K562 (cell line): ENCODE data around the gene CUL4B. TPM values are rescaled to one million over a fixed set of nuclear protein-coding genes. Genes with fewer than 3 reads are reported as not detected.

Source experiments
- ARID4B ChIP-seq: sonication (generic); formaldehyde crosslinking; IDR thresholded peaks from 2 replicates; pipeline ENCODE4 v1.8.0; 2022; ENCODE audit warnings: mild to moderate bottlenecking, missing genetic modification reagents
- ATF1 ChIP-seq, 2 experiments: fragments of 450-650 bp in 1 of 2; IDR thresholded peaks; 2 replicates each; pipeline ENCODE4 v1.6.1; 2016; ENCODE audit warnings: missing compliant biosample characterization in 1 of 2, missing genetic modification characterization in 1 of 2
- ATF6 ChIP-seq: sonication (generic); formaldehyde crosslinking; IDR thresholded peaks from 2 replicates; pipeline ENCODE4 v1.4.0; 2020; ENCODE audit warnings: mild to moderate bottlenecking, missing genetic modification reagents
- ATF7 ChIP-seq: fragments of 450-650 bp; IDR thresholded peaks from 2 replicates; pipeline ENCODE4 v1.7.1; 2014; ENCODE audit warnings: mild to moderate bottlenecking, moderate library complexity
- CBFA2T3 ChIP-seq: fragments of 450-650 bp; IDR thresholded peaks from 2 replicates; pipeline ENCODE4 v1.6.1; 2017
- CTBP1 ChIP-seq: fragments of 450-650 bp; IDR thresholded peaks from 2 replicates; pipeline ENCODE4 v1.6.1; 2016; ENCODE audit warnings: borderline replicate concordance
- CXXC5 ChIP-seq: fragments of 250-450 bp; sonication (Bioruptor Pico); IDR thresholded peaks from 2 replicates; pipeline ENCODE4 v1.8.0; 2022; ENCODE audit warnings: inconsistent platforms, mild to moderate bottlenecking, moderate library complexity
- E2F1 ChIP-seq: sonication (generic); formaldehyde crosslinking; IDR thresholded peaks from 2 replicates; pipeline ENCODE4 v1.8.1; 2023; ENCODE audit warnings: mild to moderate bottlenecking, missing genetic modification reagents, moderate library complexity
- ERF ChIP-seq: fragments of 450-650 bp; formaldehyde crosslinking; IDR thresholded peaks from 2 replicates; pipeline ENCODE4 v1.4.0; 2020; ENCODE audit warnings: mild to moderate bottlenecking, mixed read lengths
- ETV6 ChIP-seq, 3 experiments: fragments of 150-350 bp in 1 of 3; sonication (generic) in 1 of 3; formaldehyde crosslinking in 1 of 3; IDR thresholded peaks; 2 replicates each; pipeline versions ENCODE4 v1.6.1 to v1.8.0; 2014 to 2022; ENCODE audit warnings: borderline replicate concordance in 2 of 3, low read depth in 2 of 3, antibody characterized with exemption in 1 of 3, low read length in 1 of 3, mild to moderate bottlenecking in 1 of 3, missing genetic modification reagents in 1 of 3
- JUNB ChIP-seq: fragments of 450-650 bp; formaldehyde crosslinking; conservative IDR thresholded peaks from 2 replicates; pipeline ENCODE4 v1.4.0; 2020; ENCODE audit warnings: mild to moderate bottlenecking
- MEIS2 ChIP-seq: fragments of 450-650 bp; IDR thresholded peaks from 2 replicates; pipeline ENCODE4 v1.6.1; 2014; ENCODE audit warnings: mild to moderate bottlenecking; ENCODE audit not compliant: partially characterized antibody
- NKRF ChIP-seq: fragments of 450-650 bp; IDR thresholded peaks from 2 replicates; pipeline ENCODE4 v1.6.1; 2016; ENCODE audit warnings: borderline replicate concordance
- PHB2 ChIP-seq: fragments of 450-650 bp; IDR thresholded peaks from 2 replicates; pipeline ENCODE4 v1.6.1; 2017; ENCODE audit warnings: low read depth
- PYGO2 ChIP-seq: fragments of 450-650 bp; IDR thresholded peaks from 2 replicates; pipeline ENCODE4 v1.6.1; 2016; ENCODE audit warnings: mild to moderate bottlenecking, missing genetic modification characterization, moderate library complexity, missing compliant biosample characterization
- TAL1 ChIP-seq: fragments of 450-650 bp; IDR thresholded peaks from 2 replicates; pipeline ENCODE4 v1.6.1; 2016; ENCODE audit warnings: mild to moderate bottlenecking
- XRCC5 ChIP-seq: fragments of 200-400 bp; formaldehyde crosslinking; IDR thresholded peaks from 2 replicates; pipeline ENCODE4 v1.6.1; 2017; ENCODE audit warnings: low read depth, mild to moderate bottlenecking, low read length
- polyA plus RNA-seq, 8 experiments: library from polyadenylated mRNA; depleted of rRNA in 4 of 8; stranded (reverse) in 5 of 8; unstranded in 3 of 8; fragments of >200 nt; fragmentation: Nextera tagmentation in 2 of 8; fragmentation: Illumina TruSeq in 1 of 8; extraction: Ambion mirVana in 2 of 8; extraction: Trizol in 1 of 8; gene quantifications; 2 replicates each; pipeline versions ENCODE4 v1.2.1 to v1.2.3, GENCODE V29; 2011 to 2014; ENCODE audit warnings: inconsistent platforms in 1 of 8, missing spikeins in 1 of 8
- total RNA-seq, 7 experiments: library from RNA; depleted of rRNA in 6 of 7; stranded (reverse); fragments of >200 nt in 6 of 7; fragmentation: Illumina TruSeq in 2 of 7; extraction: Trizol in 2 of 7; gene quantifications; 2 replicates each; pipeline versions ENCODE4 v1.2.1 to v1.2.3, GENCODE V29; 2011 to 2021; ENCODE audit warnings: low replicate concordance in 1 of 7

The CUL4B gene
- total and polyA plus RNA-seq, 9 of the 15 experiments (the other 6 are each of a cell fraction or from before 2014, with no cell fraction given): 15.0 to 41.7 (median 37.5) TPM

GRCh38 chrX:120603707-120604360 is 43.1 kb upstream of the CUL4B start, which contains the start of gene MCTS1 (continued):
- TF ChIP-seq ATF6 (CRISPR knock-in tag): 0 out of 2 replicates have a peak, but pooled peaks have one; percentile 36
- TF ChIP-seq CXXC5 (CRISPR knock-in tag): peak; percentile 46
- TF ChIP-seq JUNB: no peak
- TF ChIP-seq ATF1 (CRISPR knock-in tag; IDR thresholded peaks at IDR 0.05): no peak
- TF ChIP-seq ATF1 (tag; IDR thresholded peaks at IDR 0.05): peak; percentile 91
- 0 out of 2 replicates have a peak, but pooled peaks have one; percentile 18 for TF ChIP-seq CTBP1
- TF ChIP-seq ARID4B (CRISPR knock-in tag): no peak
- TF ChIP-seq ETV6 (IDR thresholded peaks at IDR 0.05; ENCODE audit: borderline replicate concordance in 1 of 2, low read depth in 2 of 2, low read length in 1 of 2): 0 out of 4 replicates have a peak, but pooled peaks have one; percentile 13 to 47
- no peak for TF ChIP-seq ETV6 (CRISPR knock-in tag; IDR thresholded peaks at IDR 0.05; ENCODE audit: borderline replicate concordance)
- no peak for TF ChIP-seq PHB2
- peak; percentile 83 for TF ChIP-seq MEIS2
- peak; percentile 61; the same call in 1 of the 2 replicates for TF ChIP-seq NKRF
- TF ChIP-seq PYGO2 (tag): no peak
- no peak for TF ChIP-seq TAL1
- TF ChIP-seq CBFA2T3: no peak
- TF ChIP-seq ERF: no peak
- TF ChIP-seq ATF7: peak; percentile 85
- no peak for TF ChIP-seq E2F1
- peak; percentile 54; the same call in 1 of the 2 replicates for TF ChIP-seq XRCC5
